ENCODE results near the gene IGFBP3. TPM values are rescaled to one million over a fixed set of nuclear protein-coding genes. Genes with fewer than 3 reads are reported as not detected.
"Not testable (repeated sequence)": the region's sequence is repeated elsewhere in the genome, so short reads cannot be mapped to it uniquely, and the experiment has no call there.

The IGFBP3 gene, protein sequence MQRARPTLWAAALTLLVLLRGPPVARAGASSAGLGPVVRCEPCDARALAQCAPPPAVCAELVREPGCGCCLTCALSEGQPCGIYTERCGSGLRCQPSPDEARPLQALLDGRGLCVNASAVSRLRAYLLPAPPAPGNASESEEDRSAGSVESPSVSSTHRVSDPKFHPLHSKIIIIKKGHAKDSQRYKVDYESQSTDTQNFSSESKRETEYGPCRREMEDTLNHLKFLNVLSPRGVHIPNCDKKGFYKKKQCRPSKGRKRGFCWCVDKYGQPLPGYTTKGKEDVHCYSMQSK
- 98.7 TPM for total RNA-seq
- long read RNA-seq, transcript IGFBP3-201 (5 exons, 2,262 nt): major isoform, 61 of 73 reads
- long read RNA-seq, partial matches to known transcripts: 1 of 73 reads
- long read RNA-seq, other reads (novel, unspliced or antisense): 8 of 73 reads

DNA sequence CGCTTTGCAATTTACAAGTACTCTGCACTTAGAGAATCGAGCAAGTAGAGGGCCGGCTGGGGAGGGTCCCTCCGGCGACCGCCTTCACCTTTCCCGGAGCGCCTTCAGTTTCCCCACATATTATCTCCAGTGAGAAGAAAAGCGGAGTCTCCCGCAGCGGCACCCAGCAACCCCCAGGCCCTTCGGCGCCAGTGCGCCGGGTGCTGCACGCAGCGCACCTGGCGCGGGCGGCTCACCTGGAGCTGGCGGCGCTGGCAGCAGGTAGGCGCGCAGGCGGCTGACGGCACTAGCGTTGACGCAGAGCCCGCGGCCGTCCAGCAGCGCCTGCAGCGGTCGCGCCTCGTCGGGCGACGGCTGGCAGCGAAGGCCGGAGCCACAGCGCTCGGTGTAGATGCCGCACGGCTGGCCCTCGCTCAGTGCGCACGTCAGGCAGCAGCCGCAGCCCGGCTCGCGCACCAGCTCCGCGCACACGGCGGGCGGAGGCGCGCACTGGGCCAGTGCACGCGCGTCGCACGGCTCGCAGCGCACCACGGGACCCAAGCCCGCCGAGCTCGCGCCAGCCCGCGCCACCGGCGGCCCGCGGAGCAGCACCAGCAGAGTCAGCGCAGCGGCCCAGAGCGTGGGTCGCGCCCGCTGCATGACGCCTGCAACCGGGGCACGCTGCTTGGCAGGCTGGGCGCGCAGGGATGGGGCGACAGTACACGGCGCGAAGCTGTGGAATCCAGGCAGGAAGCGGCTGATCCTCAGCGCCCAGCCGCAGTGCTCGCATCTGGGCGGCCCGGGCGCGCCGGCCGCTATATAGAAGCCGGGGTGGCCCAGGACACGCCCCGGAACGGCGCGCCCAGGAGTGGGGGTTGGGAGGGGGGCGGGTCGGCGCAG, at the start of gene IGFBP3:
IGFBP3 (minus strand) TSS at position 771 of the 879 bp plus-strand sequence; CDS start at position 639, 132 bp downstream.
- DNase-seq (ENCODE audit: low spot score): no peak
- intact Hi-C loops (cut with DNase I): loop anchor here (10.0 kb wide), 4 partner anchors 294 to 1014 kb away; no protein-coding TSS in a partner anchor

DNA sequence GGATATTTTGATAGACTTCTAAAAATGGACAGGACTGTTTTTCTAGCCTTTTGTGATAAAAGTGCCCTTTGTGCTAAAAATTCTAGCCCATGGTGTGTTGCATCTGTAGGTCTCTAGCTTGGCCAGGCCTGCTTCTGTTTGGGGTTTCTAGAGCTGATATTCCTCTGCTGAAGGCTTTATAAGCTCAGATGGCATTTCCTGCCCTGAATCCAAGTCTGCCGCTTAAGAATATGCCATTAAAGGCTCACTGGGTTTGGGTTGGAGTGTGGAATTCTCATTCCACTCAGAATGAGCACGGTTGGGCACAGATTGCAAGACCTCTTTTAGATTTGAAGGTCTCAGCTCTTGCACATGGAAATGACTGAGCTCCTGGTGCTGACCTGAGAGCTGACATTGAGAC, 49.4 kb upstream of the IGFBP3 start:
- DNase-seq (ENCODE audit: low spot score): no peak

DNA sequence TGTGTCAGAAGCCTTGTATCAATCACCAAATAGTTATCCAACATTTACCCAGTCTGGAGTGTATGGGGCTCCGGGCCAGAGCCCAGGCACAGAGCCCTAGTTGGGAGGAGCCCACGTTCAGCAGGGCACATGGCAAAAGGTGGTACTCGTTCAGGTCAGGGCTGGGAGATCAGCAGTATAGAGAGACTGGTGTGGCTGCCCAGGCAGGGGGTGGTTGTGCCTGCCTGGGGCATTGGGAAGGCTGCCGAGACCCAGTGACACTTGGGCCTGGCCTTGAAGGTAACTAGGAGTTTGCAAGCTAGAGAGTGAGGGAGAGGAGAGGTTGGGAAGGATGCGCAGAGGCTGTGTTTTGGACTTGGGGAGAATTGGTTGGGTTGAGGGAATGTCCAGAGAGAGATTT, 48.9 kb upstream of the IGFBP3 start:
- no peak for DNase-seq (ENCODE audit: low spot score)
- intact Hi-C loops (cut with DNase I): no loop called here

More for the DNA sequence above, 49.4 kb upstream of the IGFBP3 start:
- intact Hi-C loops (cut with DNase I): no loop called here

DNA sequence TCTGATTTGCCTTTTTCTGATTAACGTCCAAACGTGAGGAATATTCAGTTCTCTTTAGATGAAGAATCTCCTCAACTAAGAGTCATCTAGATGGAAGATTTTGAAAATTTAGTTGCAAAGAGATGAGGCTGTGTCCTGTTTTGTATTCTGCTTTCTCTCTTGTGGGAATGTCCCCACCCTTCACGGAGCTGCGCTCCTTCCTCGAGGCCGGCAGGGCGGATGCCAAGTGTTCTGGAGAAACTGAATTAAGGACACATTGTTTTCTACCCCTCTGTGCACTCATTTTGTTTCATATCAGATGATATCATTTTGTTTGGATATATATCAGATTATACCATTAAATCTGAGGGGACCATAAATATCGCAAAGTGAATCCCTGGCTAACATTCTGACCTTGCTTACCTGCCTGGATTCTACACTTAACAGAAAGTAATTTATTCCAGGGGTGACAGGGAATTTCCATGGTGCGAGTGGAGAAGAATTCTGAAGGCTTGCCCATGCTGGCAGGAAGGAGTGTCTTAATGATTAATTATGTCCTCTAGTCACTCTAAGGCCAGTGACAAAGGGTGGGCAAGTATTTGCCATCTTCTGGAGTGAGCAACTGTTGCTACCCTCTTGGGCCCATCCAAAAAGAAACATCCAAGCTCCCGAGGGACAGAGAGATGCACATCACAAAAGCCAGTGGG, 47.9 kb upstream of the IGFBP3 start:
- DNase-seq (ENCODE audit: low spot score): no peak
- intact Hi-C loops (cut with DNase I): no loop called here

DNA sequence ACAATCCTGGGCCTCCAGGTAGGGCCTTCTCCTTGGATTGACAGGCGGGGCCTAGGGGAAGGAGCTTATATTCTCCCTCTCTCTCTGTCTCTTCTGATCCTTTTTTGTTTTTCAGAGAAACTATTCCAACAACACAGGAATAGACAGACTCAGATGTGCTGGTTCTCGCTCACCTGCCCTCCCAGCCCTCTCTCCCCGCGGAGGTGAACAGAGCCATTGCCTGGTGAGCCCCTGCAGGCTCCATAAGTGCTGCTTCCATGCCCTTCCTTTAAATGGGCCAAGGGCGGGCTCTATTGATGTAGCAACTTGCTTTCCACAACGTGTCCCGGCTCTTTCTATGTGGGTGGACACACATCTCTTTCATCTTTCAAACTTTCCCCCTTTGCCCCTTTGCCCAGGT, 47.2 kb upstream of the IGFBP3 start:
- DNase-seq (ENCODE audit: low spot score): no peak
- intact Hi-C loops (cut with DNase I): no loop called here

DNA sequence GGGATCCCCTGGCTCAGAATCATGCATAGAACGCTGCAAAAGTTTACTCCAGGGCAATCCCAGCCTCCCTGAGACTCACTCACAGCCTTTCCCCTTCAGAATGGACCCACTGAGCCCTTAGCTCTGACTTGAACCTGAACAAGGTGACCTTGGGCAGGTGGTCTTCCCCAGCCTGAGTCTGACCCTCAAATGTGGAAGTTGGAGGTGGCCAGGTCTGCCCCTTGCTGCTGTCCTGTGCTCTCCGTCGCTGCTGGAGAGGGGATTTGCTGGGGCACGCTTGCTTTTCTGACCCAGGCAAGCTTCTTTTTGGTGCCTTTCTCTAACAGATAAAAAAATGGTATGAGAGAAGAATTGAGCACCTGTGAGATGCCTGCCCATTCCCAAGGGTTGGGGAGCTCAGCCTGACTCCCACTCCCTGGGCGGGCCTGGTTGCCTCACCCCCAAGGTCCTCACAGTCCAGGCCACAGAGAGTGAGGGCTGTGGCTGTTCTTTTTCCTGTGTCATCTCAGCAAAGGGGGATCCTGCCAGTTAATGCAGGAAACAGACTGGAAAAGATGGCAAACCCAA, 46.6 kb upstream of the IGFBP3 start:
- intact Hi-C loops (cut with DNase I): no loop called here
- DNase-seq (ENCODE audit: low spot score): no peak

DNA sequence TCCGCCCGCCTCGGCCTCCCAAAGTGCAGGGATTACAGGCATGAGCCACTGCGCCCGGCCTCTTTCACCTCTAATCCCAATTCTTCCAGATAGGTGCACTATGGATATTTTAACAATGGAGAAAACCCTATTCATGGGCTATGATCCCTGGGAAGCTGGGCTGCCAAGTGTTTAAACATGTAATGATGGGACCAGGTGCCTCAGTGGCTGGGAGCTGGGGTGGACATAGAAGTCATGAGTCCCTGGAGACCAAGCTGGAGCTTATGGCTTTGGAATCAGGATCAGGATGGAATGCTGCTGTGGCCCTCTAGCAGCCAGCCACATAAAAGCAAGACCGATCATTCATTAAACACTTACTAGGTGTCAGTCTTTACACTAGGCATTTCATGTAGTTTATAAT, 41.8 kb upstream of the IGFBP3 start:
- intact Hi-C loops (cut with DNase I): no loop called here
- DNase-seq (ENCODE audit: low spot score): no peak

DNA sequence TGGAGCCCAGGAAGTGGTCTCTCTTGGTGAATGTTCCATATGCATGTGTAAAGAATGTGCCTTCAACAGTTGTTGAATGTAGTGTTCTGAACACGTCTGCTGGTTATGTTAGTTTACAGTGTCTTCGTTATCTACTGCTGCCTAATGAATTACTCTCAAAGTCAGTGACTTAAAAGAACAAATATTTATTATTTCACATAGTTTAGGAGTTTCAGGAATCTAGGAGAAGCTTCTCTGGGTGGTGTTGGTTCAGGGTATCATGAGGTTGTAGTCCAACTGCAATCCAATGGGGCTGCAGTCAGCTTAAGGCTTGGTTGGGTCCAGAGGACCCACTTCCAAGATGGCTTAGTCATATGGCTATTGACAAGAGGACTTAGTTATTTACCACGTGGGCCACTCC, 36.6 kb upstream of the IGFBP3 start:
- intact Hi-C loops (cut with DNase I): no loop called here
- no peak for DNase-seq (ENCODE audit: low spot score)

DNA sequence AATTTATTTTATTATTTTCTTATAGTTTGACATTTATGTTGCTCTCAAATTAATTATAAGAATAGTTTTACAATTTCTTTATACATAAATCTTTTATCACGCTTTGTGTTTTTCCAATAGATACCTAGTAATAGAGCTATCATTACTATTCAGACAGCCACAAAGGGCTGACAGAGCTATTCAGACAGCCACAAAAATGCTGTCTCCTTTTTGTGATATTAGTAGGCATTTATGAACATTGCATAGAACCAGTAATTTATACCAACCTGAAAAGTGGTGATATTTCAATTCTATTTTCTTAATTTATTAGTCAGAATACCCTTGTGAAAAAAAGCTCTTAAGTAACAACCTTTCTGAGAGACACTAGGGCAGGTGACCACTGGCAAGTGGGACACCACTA, 34.2 kb upstream of the IGFBP3 start:
- intact Hi-C loops (cut with DNase I): no loop called here
- no peak for DNase-seq (ENCODE audit: low spot score)

DNA sequence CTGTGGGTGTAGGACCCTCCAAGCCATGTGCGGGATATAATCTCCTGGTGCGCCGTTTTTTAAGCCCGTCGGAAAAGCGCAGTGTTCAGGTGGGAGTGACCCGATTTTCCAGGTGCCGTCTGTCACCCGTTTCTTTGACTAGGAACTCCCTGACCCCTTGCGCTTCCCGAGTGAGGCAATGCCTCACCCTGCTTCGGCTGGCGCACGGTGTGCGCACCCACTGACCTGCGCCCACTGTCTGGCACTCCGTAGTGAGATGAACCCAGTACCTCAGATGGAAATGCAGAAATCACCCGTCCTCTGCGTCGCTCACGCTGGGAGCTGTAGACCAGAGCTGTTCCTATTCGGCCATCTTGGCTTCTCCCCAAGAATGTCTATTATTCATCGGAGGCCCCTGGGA, 32.0 kb upstream of the IGFBP3 start:
- DNase-seq (ENCODE audit: low spot score): peak; percentile 69
- intact Hi-C loops (cut with DNase I): not testable (repeated sequence)

DNA sequence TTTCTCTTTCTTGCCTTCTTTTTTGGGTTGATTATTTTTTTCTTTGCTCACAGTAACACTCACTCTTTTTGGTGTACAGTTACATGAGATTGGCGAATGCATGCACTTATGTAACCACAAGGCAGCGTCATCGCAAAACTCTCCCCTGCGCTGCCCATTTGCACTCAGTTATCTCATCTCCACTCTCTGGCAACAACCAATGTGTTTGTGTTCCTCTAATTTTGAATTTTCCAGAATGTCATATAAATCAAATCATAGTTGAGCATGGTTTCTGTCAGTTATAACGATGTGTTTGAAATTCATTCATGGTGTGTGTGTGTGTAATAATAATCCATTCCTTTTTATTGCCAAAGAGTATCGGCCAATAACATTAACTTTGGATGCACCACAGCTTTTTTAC, 23.0 kb upstream of the IGFBP3 start:
- DNase-seq (ENCODE audit: low spot score): no peak
- intact Hi-C loops (cut with DNase I): no loop called here

DNA sequence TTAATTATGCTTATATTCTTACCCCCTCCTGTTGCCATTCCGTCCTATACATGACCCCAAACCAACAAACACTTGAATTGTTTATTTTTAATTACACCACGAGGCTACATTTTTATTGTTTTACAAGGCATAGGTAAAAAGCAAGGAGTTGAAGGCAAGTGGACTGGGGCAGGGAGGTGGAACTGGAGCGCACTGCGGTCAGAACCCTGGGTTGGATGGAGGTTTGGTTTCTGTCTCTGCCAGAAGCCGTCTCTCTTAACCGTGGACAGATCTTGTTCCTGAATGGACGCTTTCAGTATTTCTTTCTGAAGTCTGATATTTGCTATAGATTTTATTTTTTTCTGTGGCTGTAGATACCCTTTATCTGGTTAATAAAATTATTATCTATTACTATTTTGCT, 19.9 kb upstream of the IGFBP3 start:
- intact Hi-C loops (cut with DNase I): no loop called here
- no peak for DNase-seq (ENCODE audit: low spot score)

DNA sequence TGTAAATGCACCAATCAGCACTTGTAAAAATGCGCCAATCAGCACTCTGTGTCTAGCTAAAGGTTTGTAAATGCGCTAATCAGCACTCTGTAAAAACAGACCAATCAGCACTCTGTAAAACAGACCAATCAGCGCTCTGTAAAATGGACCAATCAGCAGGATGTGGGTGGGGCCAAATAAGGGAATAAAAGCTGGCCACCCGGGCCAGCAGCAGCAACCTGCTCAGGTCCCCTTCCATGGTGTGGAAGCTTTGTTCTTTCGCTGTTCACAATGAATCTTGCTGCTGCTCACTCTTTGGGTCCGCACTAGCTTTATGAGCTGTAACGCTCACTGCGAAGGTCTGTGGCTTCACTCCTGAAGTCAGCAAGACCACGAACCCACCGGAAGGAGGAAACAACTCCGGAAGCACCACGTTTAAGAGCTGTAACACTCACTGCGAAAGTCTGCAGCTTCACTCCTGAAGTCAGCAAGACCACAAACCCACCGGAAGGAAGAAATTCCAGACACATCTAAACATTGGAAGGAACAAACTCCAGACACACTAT, 19.2 kb upstream of the IGFBP3 start:
- not testable (repeated sequence) for DNase-seq (ENCODE audit: low spot score)

DNA sequence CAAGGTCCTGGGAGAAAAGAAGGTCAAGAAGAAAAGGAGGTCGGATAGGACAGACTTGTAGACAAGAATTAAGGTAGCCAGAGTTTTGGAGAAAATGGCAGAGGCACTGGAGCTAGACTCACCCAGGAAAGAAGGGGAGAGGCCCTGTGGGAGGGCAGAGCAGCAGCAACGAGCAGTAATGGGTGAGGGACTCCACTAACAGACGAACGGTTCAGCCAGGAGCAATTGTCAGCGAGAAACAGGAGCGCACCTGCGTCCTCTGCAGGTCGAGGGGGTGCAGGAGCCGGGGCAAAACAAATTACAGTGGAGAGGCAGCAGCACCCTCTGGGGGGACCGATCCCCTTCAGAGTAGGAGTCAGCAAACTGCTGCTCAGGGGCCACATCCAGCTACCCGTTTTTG, 18.5 kb upstream of the IGFBP3 start:
- DNase-seq (ENCODE audit: low spot score): peak; percentile 65
- intact Hi-C loops (cut with DNase I): no loop called here

More for the DNA sequence above, 19.2 kb upstream of the IGFBP3 start:
- intact Hi-C loops (cut with DNase I): not testable (repeated sequence)

DNA sequence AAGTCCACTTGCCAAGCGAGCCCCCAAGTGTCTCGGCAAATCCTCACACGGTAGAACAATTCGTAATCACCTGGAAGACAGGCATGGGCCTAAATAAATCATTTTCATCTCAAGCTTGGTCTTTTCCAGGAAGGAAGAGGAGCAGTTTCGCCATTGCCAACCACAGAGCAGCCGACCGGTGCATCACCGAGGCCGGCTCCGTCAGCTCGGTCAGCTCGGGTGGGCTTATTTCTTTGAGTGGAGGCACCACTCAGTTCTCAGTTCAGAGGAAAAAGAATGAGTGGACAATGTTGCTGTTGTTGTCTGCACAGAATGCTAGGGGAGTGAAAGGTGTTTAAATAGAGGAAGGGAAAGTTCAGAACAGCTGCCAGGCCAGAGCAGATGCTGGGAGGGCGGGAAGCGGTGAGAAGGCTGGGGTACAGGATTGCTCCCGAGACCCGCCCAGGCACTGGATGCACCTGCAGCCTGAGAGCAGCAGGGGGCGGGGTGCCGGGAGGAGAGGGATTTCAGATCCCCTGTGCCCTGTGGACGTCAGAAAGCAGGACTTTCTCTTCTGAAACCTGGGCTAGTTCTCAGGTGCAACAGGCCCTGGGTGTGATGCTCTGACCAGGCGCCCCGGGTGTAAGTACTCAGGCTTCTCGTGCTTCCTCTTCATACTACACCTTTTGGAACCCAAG, 17.7 kb upstream of the IGFBP3 start:
- peak; percentile 70 for DNase-seq (ENCODE audit: low spot score)
- intact Hi-C loops (cut with DNase I): no loop called here

DNA sequence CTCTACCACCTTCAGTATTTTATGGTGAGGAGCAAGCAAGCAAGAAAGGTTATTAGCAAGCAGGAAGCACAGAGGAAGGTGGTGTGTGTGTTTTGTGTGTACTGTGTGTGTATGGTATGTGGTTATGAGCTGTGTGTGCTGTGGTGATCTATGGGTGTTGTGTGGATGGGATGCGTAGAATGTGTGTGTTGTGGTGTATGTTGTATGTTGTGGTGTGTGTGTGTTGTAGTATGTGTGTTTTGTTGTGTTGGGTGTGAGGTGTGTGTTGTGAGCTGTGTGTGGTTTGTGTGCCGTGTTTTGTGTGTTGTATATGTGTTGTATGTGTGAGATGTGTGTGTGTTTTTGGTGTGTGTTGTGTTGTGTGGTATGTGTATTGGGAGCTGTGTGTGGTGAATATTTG, 16.8 kb upstream of the IGFBP3 start:
- intact Hi-C loops (cut with DNase I): no loop called here

DNA sequence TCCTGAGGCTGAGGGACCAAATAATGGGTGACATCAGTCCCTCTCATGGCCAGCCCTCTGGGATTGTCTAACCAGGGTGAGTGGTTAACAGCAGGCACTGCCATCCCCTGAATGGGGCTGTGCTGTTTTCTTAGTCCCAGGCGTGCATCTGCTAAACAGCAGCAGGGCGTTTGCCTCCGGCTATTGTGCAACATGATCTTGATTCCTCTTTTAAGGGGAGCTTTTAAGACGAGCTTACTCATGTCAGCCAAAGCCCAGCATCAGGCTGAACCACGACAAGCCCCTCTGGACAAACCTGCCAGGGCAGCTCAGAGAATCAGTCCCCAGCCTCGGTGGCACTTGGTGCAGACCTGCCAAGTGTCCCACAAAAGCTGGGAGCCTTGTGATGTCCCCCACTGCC, 16.2 kb upstream of the IGFBP3 start:
- intact Hi-C loops (cut with DNase I): no loop called here

More for the DNA sequence above, 16.8 kb upstream of the IGFBP3 start:
- no peak for DNase-seq (ENCODE audit: low spot score)

DNA sequence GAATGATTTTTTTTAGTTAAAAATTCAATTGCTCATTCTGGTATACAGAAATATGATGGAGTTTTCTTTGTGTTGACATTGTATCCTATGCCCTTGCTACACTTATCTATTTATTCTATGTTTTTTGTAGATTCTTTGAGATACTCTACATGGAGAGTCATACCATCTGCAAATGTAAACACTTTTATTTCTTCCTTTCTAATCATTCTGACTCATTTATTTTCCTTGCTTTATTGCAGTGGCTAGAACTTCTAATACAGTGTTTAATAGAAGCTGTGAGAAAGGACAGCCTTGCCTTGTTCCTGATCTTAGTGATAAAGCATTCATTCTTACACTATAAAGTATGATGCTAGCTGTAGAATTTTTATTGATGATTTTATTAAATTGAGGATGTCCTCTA, 9.9 kb upstream of the IGFBP3 start:
- no peak for DNase-seq (ENCODE audit: low spot score)
- intact Hi-C loops (cut with DNase I): no loop called here

More for the DNA sequence above, 16.2 kb upstream of the IGFBP3 start:
- DNase-seq (ENCODE audit: low spot score): no peak

DNA sequence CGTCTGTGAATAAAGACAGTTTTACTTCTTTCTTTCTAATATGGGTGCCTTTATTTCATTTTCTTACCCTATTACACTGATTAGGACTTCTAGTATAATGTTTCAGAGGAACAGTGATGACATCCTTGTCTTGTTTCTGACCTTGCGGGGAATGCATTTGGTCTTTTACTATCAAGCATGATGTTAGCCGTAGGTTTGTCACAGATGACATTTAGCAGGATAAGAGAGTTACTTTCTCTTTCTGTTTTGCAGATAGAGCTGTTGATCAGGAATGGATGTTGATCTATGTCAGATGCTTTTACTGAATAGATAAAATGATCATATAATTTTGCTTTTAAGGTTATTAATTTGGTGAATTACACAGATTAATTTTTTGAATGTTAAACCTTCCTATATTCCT, 6.6 kb upstream of the IGFBP3 start:
- intact Hi-C loops (cut with DNase I): loop anchor here (10.0 kb wide), 4 partner anchors 287 to 1007 kb away; no protein-coding TSS in a partner anchor
- no peak for DNase-seq (ENCODE audit: low spot score)

Measured in cardiac septum (tissue), 1 donor.